HCT116 (cell line): ENCODE data around the gene STRIT1. TPM values are rescaled to one million over a fixed set of nuclear protein-coding genes. Genes with fewer than 3 reads are reported as not detected.

ENCODE experiments used
- ATAC-seq: fragments of 200-7000 bp; cut with Tn5 transposase; 2 replicates; pipeline ENCODE4 v1.9.1; 2020; ENCODE audit warnings: mild to moderate bottlenecking, moderate library complexity
- BruUV-seq: library from RNA; stranded (reverse); fragments of 400-500 nt; replicated peaks from 2 replicates; lab custom pipeline; 2021; lab: Mats Ljungman, UMichigan
- CTCF ChIA-PET: fragments of 300-600 bp; sonication (Branson Sonifier 250); formaldehyde crosslinking; loops from one replicate; lab custom pipeline; 2021; ENCODE audit warnings: antibody characterized with exemption; lab: Charles Lee
- POLR2A ChIA-PET: fragments of 300-600, 350-600 bp; sonication (Branson Sonifier 250); formaldehyde crosslinking; loops from one replicate; lab custom pipeline; 2021; ENCODE audit warnings: antibody characterized with exemption; lab: Charles Lee
- RAD21 ChIA-PET, 2 experiments: fragments of 300-600 bp; sonication (Branson Sonifier 250); formaldehyde crosslinking; loops; one replicate each; lab custom pipeline; 2023; ENCODE audit warnings: low total read pairs in 2 of 2; ENCODE audit not compliant: uncharacterized antibody in 2 of 2, unreplicated experiment in 2 of 2, low non-redundant PET in 1 of 2; lab: Charles Lee
- DNase-seq: peaks from one replicate; pipeline ENCODE4 v3.0.0-alpha.2; 2010; ENCODE audit warnings: low read depth, low spot score
- H2AFZ ChIP-seq: fragments of 200-600 bp; shearing (Covaris generic), sonication (generic); 2 replicates; pipeline ENCODE4 v1.6.1; 2017; ENCODE audit warnings: low read depth, mixed run types, mixed read lengths, antibody characterized with exemption, low read length; ENCODE audit not compliant: poor library complexity, severe bottlenecking
- H3K27ac ChIP-seq: 2 replicates; pipeline ENCODE4 v1.5.1; 2012; ENCODE audit warnings: low read depth, low read length
- H3K27me3 ChIP-seq: fragments of 200-600 bp; sonication (generic); 2 replicates; pipeline ENCODE4 v1.6.1; 2016; ENCODE audit warnings: mixed run types, low read length, mixed read lengths; ENCODE audit not compliant: insufficient read depth
- H3K36me3 ChIP-seq, 2 experiments: fragments of 200-500 bp in 1 of 2; fragments of 200-600 bp in 1 of 2; sonication (Bioruptor generic) in 1 of 2; sonication (generic) in 1 of 2; 2 replicates each; pipeline versions ENCODE4 v1.5.1 to v1.6.1; 2014 to 2016; ENCODE audit warnings: low read length in 2 of 2, inconsistent platforms in 1 of 2, mixed read lengths in 1 of 2, mixed run types in 1 of 2; ENCODE audit not compliant: insufficient read depth in 2 of 2, control insufficient read depth in 1 of 2
- H3K4me1 ChIP-seq, 2 experiments: fragments of 200-600 bp in 1 of 2; sonication (generic) in 1 of 2; 2 replicates each; pipeline versions ENCODE4 v1.5.1 to v1.6.1; 2012 to 2017; ENCODE audit warnings: low read length in 2 of 2, inconsistent platforms in 1 of 2, mild to moderate bottlenecking in 1 of 2, mixed read lengths in 1 of 2, mixed run types in 1 of 2, moderate library complexity in 1 of 2; ENCODE audit not compliant: insufficient read depth in 2 of 2, control insufficient read depth in 1 of 2
- H3K4me2 ChIP-seq: fragments of 200-600 bp; sonication (generic); 2 replicates; pipeline ENCODE4 v1.6.1; 2017; ENCODE audit warnings: mixed run types, low read length, mixed read lengths
- H3K4me3 ChIP-seq, 2 experiments: fragments of 200-600 bp in 1 of 2; sonication (generic) in 1 of 2; replicated peaks in 1 of 2; 2 replicates each; pipeline ENCODE4 v1.5.1; 2011 to 2016; ENCODE audit warnings: low read length in 2 of 2, control low read depth in 1 of 2, low read depth in 1 of 2, mild to moderate bottlenecking in 1 of 2, mixed read lengths in 1 of 2, mixed run types in 1 of 2
- H3K79me2 ChIP-seq: fragments of 200-600 bp; sonication (generic); 2 replicates; pipeline ENCODE4 v1.6.1; 2017; ENCODE audit warnings: mild to moderate bottlenecking, mixed run types, low read length, moderate library complexity, mixed read lengths; ENCODE audit not compliant: insufficient read depth
- H3K9ac ChIP-seq: fragments of 200-600 bp; sonication (generic); 2 replicates; pipeline ENCODE4 v1.6.1; 2016; ENCODE audit warnings: low read length, mixed read lengths
- H3K9me2 ChIP-seq: fragments of 200-600 bp; sonication (generic), shearing (Covaris generic); 2 replicates; pipeline ENCODE4 v1.6.1; 2017; ENCODE audit warnings: mixed run types, mild to moderate bottlenecking, moderate library complexity; ENCODE audit not compliant: insufficient read depth
- H3K9me3 ChIP-seq, 2 experiments: fragments of 200-500 bp in 1 of 2; fragments of 200-600 bp in 1 of 2; sonication (Bioruptor generic) in 1 of 2; sonication (generic) in 1 of 2; 2 replicates each; pipeline ENCODE4 v1.6.1; 2014 to 2017; ENCODE audit warnings: low read length in 2 of 2, mixed read lengths in 2 of 2, inconsistent platforms in 1 of 2, low read depth in 1 of 2, mild to moderate bottlenecking in 1 of 2, mixed run types in 1 of 2, moderate library complexity in 1 of 2; ENCODE audit not compliant: control insufficient read depth in 1 of 2, insufficient read depth in 1 of 2
- H4K20me1 ChIP-seq: fragments of 200-600 bp; sonication (generic), shearing (Covaris generic); 2 replicates; pipeline ENCODE4 v1.6.1; 2017; ENCODE audit warnings: mixed run types, mild to moderate bottlenecking, moderate library complexity; ENCODE audit not compliant: insufficient read depth
- ELF1 ChIP-seq: IDR thresholded peaks from 2 replicates; pipeline ENCODE4 v1.6.1; 2012; ENCODE audit warnings: low read depth, borderline replicate concordance
- JUND ChIP-seq: IDR thresholded peaks from 2 replicates; pipeline ENCODE4 v1.6.1; 2012
- MAX ChIP-seq: IDR thresholded peaks from 2 replicates; pipeline ENCODE4 v1.6.1; 2012
- POLR2A ChIP-seq: IDR thresholded peaks from 2 replicates; pipeline ENCODE4 v1.7.0; 2011; ENCODE audit warnings: borderline replicate concordance; ENCODE audit not compliant: insufficient read depth, insufficient read length; ENCODE audit errors: extremely low read depth
- POLR2AphosphoS5 ChIP-seq: IDR thresholded peaks from 2 replicates; pipeline ENCODE4 v1.6.1; 2011; ENCODE audit warnings: mild to moderate bottlenecking, low read depth, low read length, moderate library complexity
- REST ChIP-seq: IDR thresholded peaks from 2 replicates; pipeline ENCODE4 v1.6.1; 2012; ENCODE audit warnings: low read depth
- YY1 ChIP-seq: IDR thresholded peaks from 2 replicates; pipeline ENCODE4 v1.6.1; 2011; ENCODE audit warnings: low read length, low read depth, moderate library complexity, mild to moderate bottlenecking; ENCODE audit not compliant: insufficient replicate concordance; ENCODE audit errors: extremely low read depth
- ZNF274 ChIP-seq: fragments of 200-500 bp; sonication (Bioruptor generic); IDR thresholded peaks from 2 replicates; pipeline ENCODE4 v1.6.1; 2014; ENCODE audit warnings: mild to moderate bottlenecking, low read depth, low read length, inconsistent platforms
- intact Hi-C: fragments of 100-400 bp; cut with micrococcal nuclease; formaldehyde crosslinking; loops from 2 replicates; pipeline ENCODE4 v1.10.0; 2022
- total RNA-seq: library from RNA; stranded (reverse); gene quantifications from one replicate; pipeline ENCODE4 v1.2.1, GENCODE V29; 2021; ENCODE audit not compliant: unreplicated experiment

Gene STRIT1
- total RNA-seq, 1 experiment from 2014 or later, result not detected

GRCh38 chr3:155309581-155309980 lies 16.1 kb upstream of the STRIT1 start:
- POLR2A ChIA-PET, result no interaction called here
- Histone ChIP-seq H3K9me2 (no peaks in the 10 kb centered on the region), H3K79me2 (no peaks in the 10 kb centered on the region), H3K9me3 (no peaks in the 10 kb centered on the region), H2AFZ (no peak overlapping the region), H3K4me3 (no peak overlapping the region), H3K4me1 (peaks cover 0 to 4% of the 10 kb centered on the region in 2 experiments; a peak in 2 of 4 replicates), H3K27ac (no peak overlapping the region), H3K27me3 (no peaks in the 10 kb centered on the region), H3K36me3 (no peaks in the 10 kb centered on the region), H3K9ac (no peak overlapping the region), H4K20me1 (no peaks in the 10 kb centered on the region), H3K4me2 (no peak overlapping the region)
- no TSS peak for BruUV-seq
- TF ChIP-seq ZNF274 (no peak), MAX (no peak), REST (no peak), POLR2AphosphoS5 (no peak), POLR2A (no peak), ELF1 (no peak), JUND (no peak), YY1 (no peak)
- DNase-seq, result no peak
- intact Hi-C loops, result no loop called here
- RAD21 ChIA-PET, result no interaction called here
- CTCF ChIA-PET, result no interaction called here
- ATAC-seq, result no peak
